ENCODE measurements around the gene SLC25A10. TPM values are rescaled to one million over a fixed set of nuclear protein-coding genes. Genes with fewer than 3 reads are reported as not detected.
A peak's percentile ranks its signal among the peaks of the same experiment; 100 is the strongest.

SLC25A10 gene
- total and polyA plus RNA-seq, 8 donors = 12.0 to 55.8 (median 24.1) TPM

GRCh38 chr17:81712468-81713003, 452 bp downstream of the SLC25A10 start:
- Histone ChIP-seq H3K4me3 (peak overlapping the region; percentile 71 to 90 (median 84)), H3K27ac (peak overlapping the region; percentile 76 to 92 (median 82)), H3K4me1 (peaks cover 11 to 26% (median 18%) of the 10 kb centered on the region in 3 donors), H3K27me3 (no peaks in the 10 kb centered on the region), H3K9me3 (no peaks in the 10 kb centered on the region), H3K36me3 (peaks cover 0 to 7% (median 0%) of the 10 kb centered on the region in 3 donors)
- no peak for TF ChIP-seq CTCF (IDR thresholded peaks at IDR 0.05)
- intact Hi-C loops (cut with DNase I) = no loop called here
- ATAC-seq (peak; percentile 14 to 39 (median 32)), DNase-seq (peak in 5 of 6 donors; percentile 53 to 89 (median 75)), FAIRE-seq (no peak)
- 1 to 3% methylated on average over 19 to 41 of the region's 41 CpGs for WGBS, 2 donors

- ATAC-seq = peak; percentile 0 to 11 (median 4)
- Histone ChIP-seq H3K36me3 (peaks cover 0 to 10% (median 0%) of the 10 kb centered on the region in 3 donors), H3K27ac (peak overlapping the region; percentile 76 to 92 (median 82)), H3K4me1 (peaks cover 11 to 26% (median 18%) of the 10 kb centered on the region in 3 donors), H3K9me3 (no peaks in the 10 kb centered on the region), H3K4me3 (peak overlapping the region; percentile 71 to 90 (median 84)), H3K27me3 (no peaks in the 10 kb centered on the region)
- DNase-seq = peak in 2 of 6 donors; percentile 60 to 78
- TF ChIP-seq CTCF (IDR thresholded peaks at IDR 0.05) = no peak
- 7 to 8% methylated on average over 18 of the region's 18 CpGs for WGBS, 2 donors
- intact Hi-C loops (cut with DNase I) = no loop called here
- no peak for FAIRE-seq
These were observed 996 bp downstream of the SLC25A10 start for GRCh38 chr17:81713004-81713555.

GRCh38 chr17:81713556-81714411, 1.7 kb downstream of the SLC25A10 start:
- ATAC-seq = peak; percentile 26 to 63 (median 50)
- H3K4me1 ChIP-seq = peaks cover 11 to 26% (median 18%) of the 10 kb centered on the region in 3 donors
- WGBS, 2 donors = 23 to 29% methylated on average over 35 to 36 of the region's 36 CpGs
- FAIRE-seq = no peak
- intact Hi-C loops (cut with DNase I) = no loop called here
- H3K4me3 ChIP-seq = peak overlapping the region; percentile 7 to 90 (median 84)
- no peak for TF ChIP-seq CTCF (IDR thresholded peaks at IDR 0.05)
- DNase-seq = peak in 5 of 6 donors; percentile 57 to 89 (median 75)
- no peaks in the 10 kb centered on the region for H3K9me3 ChIP-seq
- no peaks in the 10 kb centered on the region for H3K27me3 ChIP-seq
- peak overlapping the region; percentile 76 to 92 (median 82) for H3K27ac ChIP-seq
- peaks cover 0 to 17% (median 0%) of the 10 kb centered on the region in 3 donors for H3K36me3 ChIP-seq

GRCh38 chr17:81714412-81715106, 2.5 kb downstream of the SLC25A10 start:
- Histone ChIP-seq H3K4me1 (peaks cover 11 to 26% (median 18%) of the 10 kb centered on the region in 3 donors), H3K9me3 (no peaks in the 10 kb centered on the region), H3K4me3 (peak overlapping the region in 3 of 4 donors; percentile 81 to 90 (median 86)), H3K36me3 (peaks cover 0 to 21% (median 0%) of the 10 kb centered on the region in 3 donors), H3K27me3 (no peaks in the 10 kb centered on the region), H3K27ac (peak overlapping the region in 1 of 4 donors; percentile 92)
- ATAC-seq (no peak), FAIRE-seq (no peak), DNase-seq (no peak)
- WGBS, 2 donors = 82 to 88% methylated on average over 39 of the region's 39 CpGs
- TF ChIP-seq CTCF (IDR thresholded peaks at IDR 0.05) = no peak
- intact Hi-C loops (cut with DNase I) = no loop called here

Measured in pancreas (tissue), 10 donors.